Transverse colon (tissue), 4 donors: ENCODE results near the gene GRPEL1. TPM values are rescaled to one million over a fixed set of nuclear protein-coding genes. Genes with fewer than 3 reads are reported as not detected.
A peak's percentile ranks its signal among the peaks of the same experiment; 100 is the strongest.

ENCODE experiments used
- DNase-seq: peaks from one replicate; pipeline ENCODE4 v3.0.0-alpha.2; 2019
- H3K27ac ChIP-seq, 4 donors: fragments of 200-600 bp; sonication (generic); 2 replicates each; pipeline ENCODE4 v1.5.1; 2016 to 2018; ENCODE audit warnings: inconsistent platforms in 4 of 4
- H3K27me3 ChIP-seq: fragments of 200-600 bp; sonication (generic); 2 replicates; pipeline ENCODE4 v1.5.1; 2017; ENCODE audit warnings: inconsistent platforms
- H3K36me3 ChIP-seq, 4 donors: fragments of 200-600 bp; sonication (generic); 2 replicates each; pipeline ENCODE4 v1.5.1; 2017 to 2019; ENCODE audit warnings: inconsistent platforms in 4 of 4
- H3K4me1 ChIP-seq, 4 donors: fragments of 200-600 bp; sonication (generic); 2 replicates each; pipeline ENCODE4 v1.5.1; 2017 to 2020; ENCODE audit warnings: inconsistent platforms in 4 of 4
- H3K4me3 ChIP-seq, 4 donors: fragments of 200-600 bp; sonication (generic); 1 replicate in 1 of 4; 2 replicates in 3 of 4; pipeline versions ENCODE4 v1.5.1 to v1.6.1; 2017 to 2019; ENCODE audit warnings: inconsistent platforms in 4 of 4
- H3K9me3 ChIP-seq, 2 donors: fragments of 200-600 bp; sonication (generic); 2 replicates each; pipeline ENCODE4 v1.5.1; 2017 to 2019; ENCODE audit warnings: inconsistent platforms in 2 of 2
- EP300 ChIP-seq: sonication (generic); formaldehyde crosslinking; IDR thresholded peaks from one replicate; pipeline ENCODE4 v1.6.1; 2017; ENCODE audit warnings: antibody characterized with exemption, low read depth
- POLR2A ChIP-seq: fragments of 450-650 bp; IDR thresholded peaks from one replicate; pipeline ENCODE4 v1.6.1; 2016; ENCODE audit warnings: antibody characterized with exemption, mild to moderate bottlenecking, moderate library complexity
- POLR2AphosphoS5 ChIP-seq, 3 donors: sonication (generic); formaldehyde crosslinking; IDR thresholded peaks; one replicate each; pipeline ENCODE4 v1.6.1; 2016; ENCODE audit warnings: antibody characterized with exemption in 3 of 3
- WGBS, 2 donors: methylation state at CpG; one replicate each; pipeline ENCODE4 v1.1.5; 2018; ENCODE audit warnings: low coverage in 1 of 2; 5-methylcytosine and 5-hydroxymethylcytosine counted together
- in situ Hi-C, 4 donors: fragments of 200-750 bp; cut with MboI; loops; one replicate each; pipeline versions ENCODE4 v1.15.0 to v1.15.1; 2017; ENCODE audit warnings: low sequenced_read_pairs in 3 of 4, low pct_ligation_motif_present in 1 of 4, low pct_unique_long_range_greater_than_20kb in 1 of 4
- intact Hi-C: fragments of 100-400 bp; cut with DNase I; formaldehyde crosslinking; loops from one replicate; pipeline ENCODE4 v1.15.1; 2023; ENCODE audit warnings: low total_unique reads
- total RNA-seq, 4 donors: library from RNA; depleted of rRNA; stranded (reverse); fragments of >200 nt; gene quantifications; one replicate each; pipeline ENCODE4 v1.1.0, GENCODE V29; 2016
- TF ChIP-seq, protein P1 (sequence below), 5 experiments: fragments of 200-600 bp in 3 of 5; fragments of 450-650 bp in 2 of 5; sonication (generic) in 3 of 5; IDR thresholded peaks; 1 replicate in 2 of 5; 2 replicates in 3 of 5; pipeline ENCODE4 v1.5.1; 2016 to 2017; ENCODE audit warnings: antibody characterized with exemption in 5 of 5, inconsistent platforms in 3 of 5, mild to moderate bottlenecking in 2 of 5, moderate library complexity in 1 of 5

GRPEL1 gene
- total RNA-seq, 4 donors from 2014 or later: 1.1 to 22.0 (median 12.5) TPM

GRCh38 chr4:7094916-7095315, 27.1 kb upstream of the GRPEL1 start:
- Histone ChIP-seq H3K27me3 (peaks cover 7% of the 10 kb centered on the region), H3K4me1 (peaks cover 0 to 1% (median 0%) of the 10 kb centered on the region in 4 donors), H3K4me3 (no peak overlapping the region), H3K9me3 (no peaks in the 10 kb centered on the region), H3K36me3 (no peaks in the 10 kb centered on the region), H3K27ac (no peak overlapping the region)
- no peak for DNase-seq
- TF ChIP-seq POLR2A (no peak), EP300 (no peak), POLR2AphosphoS5 (IDR thresholded peaks at IDR 0.05) (no peak)
- TF ChIP-seq, protein P1, sequence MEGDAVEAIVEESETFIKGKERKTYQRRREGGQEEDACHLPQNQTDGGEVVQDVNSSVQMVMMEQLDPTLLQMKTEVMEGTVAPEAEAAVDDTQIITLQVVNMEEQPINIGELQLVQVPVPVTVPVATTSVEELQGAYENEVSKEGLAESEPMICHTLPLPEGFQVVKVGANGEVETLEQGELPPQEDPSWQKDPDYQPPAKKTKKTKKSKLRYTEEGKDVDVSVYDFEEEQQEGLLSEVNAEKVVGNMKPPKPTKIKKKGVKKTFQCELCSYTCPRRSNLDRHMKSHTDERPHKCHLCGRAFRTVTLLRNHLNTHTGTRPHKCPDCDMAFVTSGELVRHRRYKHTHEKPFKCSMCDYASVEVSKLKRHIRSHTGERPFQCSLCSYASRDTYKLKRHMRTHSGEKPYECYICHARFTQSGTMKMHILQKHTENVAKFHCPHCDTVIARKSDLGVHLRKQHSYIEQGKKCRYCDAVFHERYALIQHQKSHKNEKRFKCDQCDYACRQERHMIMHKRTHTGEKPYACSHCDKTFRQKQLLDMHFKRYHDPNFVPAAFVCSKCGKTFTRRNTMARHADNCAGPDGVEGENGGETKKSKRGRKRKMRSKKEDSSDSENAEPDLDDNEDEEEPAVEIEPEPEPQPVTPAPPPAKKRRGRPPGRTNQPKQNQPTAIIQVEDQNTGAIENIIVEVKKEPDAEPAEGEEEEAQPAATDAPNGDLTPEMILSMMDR (IDR thresholded peaks at IDR 0.05): no peak
- in situ Hi-C loops: no loop called here
- intact Hi-C loops: no loop called here
- 80 to 84% methylated on average over 1 to 10 of the region's 10 CpGs for WGBS, 2 donors

DNA sequence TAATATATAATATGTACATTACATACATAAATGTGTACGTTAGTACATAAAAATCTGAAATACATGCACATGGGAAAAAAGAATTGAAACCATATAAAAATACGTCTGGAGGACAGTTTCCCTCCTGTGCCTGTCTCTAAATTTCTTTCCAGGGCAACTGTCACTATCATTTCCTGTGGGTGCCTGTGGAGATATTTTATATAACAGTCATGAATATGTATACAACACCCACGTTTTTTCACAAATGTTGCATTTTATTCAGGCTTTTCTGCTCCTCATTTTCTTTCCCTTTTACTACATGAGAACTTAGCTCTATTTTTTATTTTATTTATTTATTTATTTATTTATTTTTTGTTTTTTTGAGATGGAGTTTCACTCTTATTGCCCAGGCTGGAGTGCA, 24.2 kb upstream of the GRPEL1 start:
- in situ Hi-C loops (no loop called here), intact Hi-C loops (no loop called here)
- Histone ChIP-seq H3K9me3 (no peaks in the 10 kb centered on the region), H3K27ac (no peak overlapping the region), H3K4me1 (peaks cover 0 to 11% (median 3%) of the 10 kb centered on the region in 4 donors), H3K36me3 (no peaks in the 10 kb centered on the region), H3K4me3 (no peak overlapping the region), H3K27me3 (peaks cover 7% of the 10 kb centered on the region)
- 63 to 64% methylated on average over 3 of the region's 3 CpGs for WGBS, 2 donors
- no peak for DNase-seq
- TF ChIP-seq, protein P1 (IDR thresholded peaks at IDR 0.05): no peak
- TF ChIP-seq POLR2A (no peak), EP300 (no peak), POLR2AphosphoS5 (IDR thresholded peaks at IDR 0.05) (no peak)

DNA sequence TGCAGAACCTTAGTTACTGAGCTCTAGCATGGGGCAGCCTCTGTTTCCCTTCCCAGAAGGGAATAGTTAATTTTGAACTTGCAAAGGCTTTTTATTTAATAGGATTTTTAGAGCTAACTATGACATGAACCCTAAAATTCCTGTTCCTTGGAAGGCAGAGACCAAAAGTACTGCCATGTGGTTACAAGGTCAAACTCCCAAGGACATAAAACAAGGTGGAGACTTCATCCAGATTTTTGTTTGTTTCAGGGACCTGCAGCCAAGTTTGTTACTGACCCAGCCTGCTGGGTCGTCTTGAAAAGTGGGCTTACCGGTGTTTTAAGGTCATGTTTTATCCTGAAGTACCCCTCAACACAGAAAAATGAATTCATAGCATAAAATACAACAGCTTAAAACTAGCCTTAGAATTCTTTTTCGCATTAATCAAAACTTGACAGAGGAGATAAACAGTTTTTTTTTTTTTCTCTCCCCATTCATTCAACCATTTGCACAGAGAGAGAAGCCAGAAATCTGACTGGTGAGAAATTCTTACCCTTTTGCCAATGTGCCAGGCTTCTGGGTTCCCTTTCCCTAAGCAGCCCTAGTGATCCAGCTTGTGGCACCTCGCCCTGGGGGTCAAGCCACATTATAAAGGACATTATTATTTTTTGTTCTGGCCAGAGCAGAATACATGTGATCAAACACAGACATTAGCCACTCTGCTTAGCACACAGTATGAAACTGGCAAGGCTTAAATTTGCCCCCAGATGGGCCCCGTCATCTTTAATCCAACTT, 21.5 kb upstream of the GRPEL1 start:
- DNase-seq: no peak
- no peaks in the 10 kb centered on the region for H3K36me3 ChIP-seq
- intact Hi-C loops: no loop called here
- peaks cover 0 to 11% (median 3%) of the 10 kb centered on the region in 4 donors for H3K4me1 ChIP-seq
- WGBS, 2 donors: 57 to 70% methylated on average over 3 to 5 of the region's 5 CpGs
- no peak for TF ChIP-seq EP300
- TF ChIP-seq, protein P1 (IDR thresholded peaks at IDR 0.05): no peak
- no peak for TF ChIP-seq POLR2A
- no peak for TF ChIP-seq POLR2AphosphoS5 (IDR thresholded peaks at IDR 0.05)
- no peak overlapping the region for H3K4me3 ChIP-seq
- H3K27me3 ChIP-seq: peaks cover 13% of the 10 kb centered on the region
- H3K27ac ChIP-seq: peak overlapping the region in 1 of 4 donors; percentile 29
- in situ Hi-C loops: no loop called here
- H3K9me3 ChIP-seq: peaks cover 0 to 3% of the 10 kb centered on the region in 2 donors

DNA sequence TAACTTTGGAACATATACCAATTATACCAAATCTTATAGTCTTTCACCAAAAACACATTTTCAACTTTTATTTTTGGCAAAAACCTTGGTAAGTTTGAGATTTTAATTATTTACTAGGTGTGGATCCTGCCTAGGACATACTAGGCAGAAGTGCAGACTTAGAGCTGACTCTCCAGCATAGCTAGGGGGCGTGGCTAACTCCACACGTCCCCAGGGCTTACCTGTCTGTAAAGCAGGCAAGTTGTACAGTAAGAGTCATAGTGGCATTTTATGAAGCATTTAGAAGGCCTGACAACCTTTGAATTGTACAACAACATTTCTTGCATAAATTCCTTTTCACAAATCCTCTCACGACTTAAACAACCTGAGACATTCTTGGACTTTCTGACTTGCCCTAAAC, 19.2 kb upstream of the GRPEL1 start:
- in situ Hi-C loops (no loop called here), intact Hi-C loops (no loop called here)
- Histone ChIP-seq H3K4me3 (no peak overlapping the region), H3K9me3 (peaks cover 0 to 3% of the 10 kb centered on the region in 2 donors), H3K4me1 (peaks cover 0 to 11% (median 3%) of the 10 kb centered on the region in 4 donors), H3K27me3 (peaks cover 17% of the 10 kb centered on the region), H3K36me3 (no peaks in the 10 kb centered on the region), H3K27ac (no peak overlapping the region)
- DNase-seq: no peak
- WGBS, 2 donors: 73 to 86% methylated on average over 3 of the region's 3 CpGs
- TF ChIP-seq, protein P1 (IDR thresholded peaks at IDR 0.05): no peak
- TF ChIP-seq EP300 (no peak), POLR2AphosphoS5 (IDR thresholded peaks at IDR 0.05) (no peak), POLR2A (no peak)
